Activated CD4-positive, alpha-beta T cell treated with anti-CD3 and anti-CD28 coated beads, Interleukin-2, Interleukin-4, amounts not matched to agents 100 ng/mL and 50 ng/mL, durations not matched to agents 16 hours and 8 hours (primary cell): ENCODE measurements around the gene SEC23B.

ENCODE experiments used
- DNase-seq: peaks from one replicate; pipeline ENCODE4 v3.0.0-alpha.2; 2020; ENCODE audit warnings: low spot score

The SEC23B gene

DNA sequence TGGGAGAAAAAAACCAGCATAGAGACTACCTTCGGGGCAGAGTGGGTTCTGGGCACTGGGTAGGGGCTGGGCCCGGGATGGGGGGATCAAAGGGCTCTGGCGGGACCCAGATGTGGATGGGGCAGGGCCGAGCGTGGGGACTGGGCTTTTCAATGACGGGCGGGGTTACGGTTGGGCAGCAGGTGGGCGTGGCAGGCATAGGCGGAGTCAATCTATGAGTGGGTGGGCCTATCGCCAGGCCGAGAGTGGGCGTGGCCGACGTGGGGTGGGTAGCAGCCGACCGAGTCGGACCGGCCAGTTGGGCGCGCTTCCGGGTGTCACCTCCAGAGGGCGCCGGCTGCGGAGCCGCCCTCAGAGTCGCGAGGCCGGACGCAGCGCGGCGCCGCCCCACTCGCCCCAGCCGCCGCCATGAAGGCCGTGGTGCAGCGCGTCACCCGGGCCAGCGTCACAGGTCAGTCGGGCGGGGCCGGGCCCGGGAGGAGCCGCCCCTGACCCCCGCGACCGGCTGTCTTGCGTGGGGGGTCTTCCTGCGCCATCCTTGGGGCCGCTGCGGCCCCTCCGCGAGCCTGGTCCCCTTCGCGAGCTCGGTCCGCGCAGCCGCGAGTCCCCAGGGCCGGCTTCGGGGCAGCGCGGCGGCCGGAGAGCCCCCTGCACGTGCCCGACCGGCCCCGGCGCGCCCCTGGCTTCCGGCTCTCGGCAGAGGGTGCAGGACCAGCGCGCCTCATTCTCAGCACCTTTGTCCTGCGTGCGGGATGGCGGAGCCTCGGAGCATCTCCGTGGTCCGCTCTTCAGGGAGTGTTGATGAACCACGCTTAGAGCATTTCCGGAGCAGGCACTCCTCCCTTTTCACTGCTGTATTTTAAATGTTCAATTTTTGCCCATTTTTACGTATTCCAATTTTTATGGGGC is 80.2 kb downstream of the SEC23B start, which contains the start of gene DTD1:
Gene DTD1, plus strand, starts transcription at position 390 of the 909 bp plus-strand sequence. Its CDS starts 19 bp downstream, at position 409.
- DNase-seq: peak; percentile 94

DNA sequence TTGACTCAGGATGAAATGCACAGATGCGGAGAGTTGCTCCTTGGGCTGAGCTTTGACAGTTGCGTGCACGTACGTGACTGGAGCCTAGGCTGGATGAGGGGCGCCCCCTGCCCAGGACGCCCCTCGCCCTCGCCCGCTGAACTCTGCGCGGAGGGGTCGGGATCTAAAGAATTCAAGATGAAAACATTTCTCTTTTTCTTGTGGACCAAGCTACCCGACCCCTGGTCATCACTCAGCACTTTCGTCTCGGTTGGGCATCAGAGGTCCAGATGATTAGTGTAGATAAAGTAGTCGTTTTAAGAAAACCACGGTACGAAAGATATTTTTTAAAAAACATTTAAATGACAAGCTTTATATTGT is 80.8 kb downstream of the SEC23B start:
- DNase-seq: no peak

- DNase-seq: no peak
Measured at GRCh38 chr20:18589941-18590674, 82.4 kb downstream of the SEC23B start.

GRCh38 chr20:18596270-18596669 is 88.5 kb downstream of the SEC23B start:
- no peak for DNase-seq

- no peak for DNase-seq
Measured at GRCh38 chr20:18609741-18610140, 102.0 kb downstream of the SEC23B start.
